Peyer's patch (tissue), 4 donors: Measurements from ENCODE around the gene TTC22.

ENCODE experiments used
- CTCF ChIP-seq, 6 experiments: fragments of 450-650 bp in 4 of 6; fragments of 200-600 bp in 2 of 6; sonication (generic) in 1 of 6; IDR thresholded peaks; one replicate each; pipeline ENCODE4 v1.5.1; 2017 to 2019; ENCODE audit warnings: antibody characterized with exemption in 6 of 6, mild to moderate bottlenecking in 3 of 6, moderate library complexity in 1 of 6
- POLR2A ChIP-seq, 2 donors: fragments of 450-650 bp; IDR thresholded peaks; one replicate each; pipeline ENCODE4 v1.5.1; 2017; ENCODE audit warnings: antibody characterized with exemption in 2 of 2, mild to moderate bottlenecking in 2 of 2, moderate library complexity in 2 of 2

- no peak for TF ChIP-seq POLR2A (IDR thresholded peaks at IDR 0.05)
- TF ChIP-seq CTCF (IDR thresholded peaks at IDR 0.05), result no peak
Observed at GRCh38 chr1:54744696-54745095, 56.4 kb downstream of the TTC22 start.
